CD14-positive monocyte (primary cell): Measurements from ENCODE around the gene VPS35L. TPM values are rescaled to one million over a fixed set of nuclear protein-coding genes. Genes with fewer than 3 reads are reported as not detected.
A peak's percentile ranks its signal among the peaks of the same experiment; 100 is the strongest.

Experiments used
- DNase-seq, 3 donors: peaks; one replicate each; pipeline ENCODE4 v3.0.0-alpha.2; 2011 to 2022
- H2AFZ ChIP-seq: 2 replicates; pipeline ENCODE4 v1.6.0; 2012; ENCODE audit warnings: mild to moderate bottlenecking, low read depth, low read length, inconsistent platforms; ENCODE audit not compliant: insufficient read depth, poor library complexity, severe bottlenecking
- H3K27ac ChIP-seq, 2 donors: 1 replicate in 1 of 2; 2 replicates in 1 of 2; pipeline ENCODE4 v1.5.1; 2012 to 2013; ENCODE audit warnings: low read length in 2 of 2, control low read depth in 1 of 2, inconsistent platforms in 1 of 2, low read depth in 1 of 2, mild to moderate bottlenecking in 1 of 2
- H3K27me3 ChIP-seq, 2 donors: one replicate each; pipeline versions ENCODE4 v1.6.0 to v1.6.1; 2011 to 2013; ENCODE audit warnings: low read length in 2 of 2; ENCODE audit not compliant: control insufficient read depth in 2 of 2, insufficient read depth in 2 of 2
- H3K36me3 ChIP-seq, 2 donors: replicated peaks in 1 of 2; 1 replicate in 1 of 2; 2 replicates in 1 of 2; pipeline versions ENCODE4 v1.5.1 to v1.6.1; 2012 to 2013; ENCODE audit warnings: low read length in 2 of 2, control low read depth in 1 of 2, inconsistent platforms in 1 of 2, mild to moderate bottlenecking in 1 of 2; ENCODE audit not compliant: insufficient read depth in 2 of 2, control insufficient read depth in 1 of 2
- H3K4me1 ChIP-seq, 2 donors: 1 replicate in 1 of 2; 2 replicates in 1 of 2; pipeline versions ENCODE4 v1.5.1 to v1.6.1; 2012 to 2013; ENCODE audit warnings: low read length in 2 of 2, control low read depth in 1 of 2, inconsistent platforms in 1 of 2, mild to moderate bottlenecking in 1 of 2, moderate library complexity in 1 of 2; ENCODE audit not compliant: insufficient read depth in 2 of 2, control insufficient read depth in 1 of 2
- H3K4me2 ChIP-seq: replicated peaks from 2 replicates; pipeline ENCODE3; 2012; ENCODE audit warnings: low read length, moderate library complexity, mild to moderate bottlenecking; ENCODE audit not compliant: poor library complexity, severe bottlenecking; ENCODE audit errors: extremely low read depth
- H3K4me3 ChIP-seq, 3 experiments: fragments of 200-600 bp in 1 of 3; sonication (generic) in 1 of 3; replicated peaks in 1 of 3; 1 replicate in 2 of 3; 2 replicates in 1 of 3; pipeline ENCODE4 v1.5.1; 2011 to 2013; ENCODE audit warnings: low read length in 3 of 3, mild to moderate bottlenecking in 3 of 3, control low read depth in 2 of 3, low read depth in 2 of 3, inconsistent platforms in 1 of 3, moderate library complexity in 1 of 3
- H3K79me2 ChIP-seq: 2 replicates; pipeline ENCODE4 v1.6.0; 2012; ENCODE audit warnings: mild to moderate bottlenecking, control low read depth, inconsistent platforms, low read length, moderate library complexity; ENCODE audit not compliant: insufficient read depth
- H3K9ac ChIP-seq: 2 replicates; pipeline ENCODE4 v1.6.0; 2017; ENCODE audit warnings: low read length, mild to moderate bottlenecking; ENCODE audit not compliant: insufficient read depth, poor library complexity, severe bottlenecking
- H3K9me3 ChIP-seq, 2 donors: replicated peaks in 1 of 2; 1 replicate in 1 of 2; 2 replicates in 1 of 2; pipeline versions ENCODE4 v1.5.1 to v1.6.1; 2012 to 2013; ENCODE audit warnings: low read length in 2 of 2, control low read depth in 1 of 2; ENCODE audit not compliant: control insufficient read depth in 1 of 2, insufficient read depth in 1 of 2
- H4K20me1 ChIP-seq: 2 replicates; pipeline ENCODE4 v1.6.0; 2012; ENCODE audit warnings: mild to moderate bottlenecking, low read length, control low read depth, moderate library complexity; ENCODE audit not compliant: insufficient read depth
- H3K27ac Mint-ChIP-seq, 7 donors: one replicate each; pipeline ENCODE4 v1.8.0; 2020; ENCODE audit warnings: mild to moderate bottlenecking in 7 of 7, mixed read lengths in 7 of 7, moderate library complexity in 6 of 7, inconsistent platforms in 2 of 7
- H3K27me3 Mint-ChIP-seq, 3 donors: one replicate each; pipeline ENCODE4 v1.8.0; 2021 to 2022; ENCODE audit warnings: low read depth in 3 of 3, mild to moderate bottlenecking in 3 of 3, mixed read lengths in 3 of 3, moderate library complexity in 3 of 3, inconsistent platforms in 1 of 3
- H3K36me3 Mint-ChIP-seq, 2 donors: one replicate each; pipeline ENCODE4 v1.8.0; 2020; ENCODE audit warnings: mixed read lengths in 2 of 2, inconsistent platforms in 1 of 2, mild to moderate bottlenecking in 1 of 2
- H3K4me1 Mint-ChIP-seq: one replicate; pipeline ENCODE4 v1.8.0; 2020; ENCODE audit warnings: mild to moderate bottlenecking, mixed read lengths
- H3K4me3 Mint-ChIP-seq, 2 donors: one replicate each; pipeline ENCODE4 v1.8.0; 2020; ENCODE audit warnings: mild to moderate bottlenecking in 2 of 2, mixed read lengths in 2 of 2, moderate library complexity in 1 of 2
- H3K9me3 Mint-ChIP-seq, 7 donors: one replicate each; pipeline ENCODE4 v1.8.0; 2020 to 2022; ENCODE audit warnings: mixed read lengths in 7 of 7, mild to moderate bottlenecking in 6 of 7, moderate library complexity in 6 of 7, inconsistent platforms in 2 of 7
- WGBS: methylation state at CpG from one replicate; pipeline ENCODE4 v1.1.5; 2013; ENCODE audit warnings: missing lambda C conversion rate; ENCODE audit not compliant: insufficient coverage; 5-methylcytosine and 5-hydroxymethylcytosine counted together
- intact Hi-C, 2 donors: fragments of 100-400 bp; cut with micrococcal nuclease; formaldehyde crosslinking; loops; one replicate each; pipeline versions ENCODE4 v1.15.0 to v1.15.1; 2023
- polyA plus RNA-seq, 3 donors: library from polyadenylated mRNA; depleted of rRNA in 1 of 3; unstranded in 2 of 3; stranded (reverse) in 1 of 3; fragments of 300-500 nt in 2 of 3; fragments of >200 nt in 1 of 3; fragmentation: Illumina TruSeq in 2 of 3; gene quantifications; 1 replicate in 2 of 3; 2 replicates in 1 of 3; pipeline ENCODE4 v1.2.3, GENCODE V29; 2012 to 2021
- TF ChIP-seq, protein P1 (sequence below): fragments of 200-600 bp; IDR thresholded peaks from one replicate; pipeline ENCODE4 v1.8.0; 2022; ENCODE audit warnings: antibody characterized with exemption, mild to moderate bottlenecking

VPS35L gene
- polyA plus RNA-seq, 3 donors, result 29.7 to 51.4 (median 48.8) TPM

DNA sequence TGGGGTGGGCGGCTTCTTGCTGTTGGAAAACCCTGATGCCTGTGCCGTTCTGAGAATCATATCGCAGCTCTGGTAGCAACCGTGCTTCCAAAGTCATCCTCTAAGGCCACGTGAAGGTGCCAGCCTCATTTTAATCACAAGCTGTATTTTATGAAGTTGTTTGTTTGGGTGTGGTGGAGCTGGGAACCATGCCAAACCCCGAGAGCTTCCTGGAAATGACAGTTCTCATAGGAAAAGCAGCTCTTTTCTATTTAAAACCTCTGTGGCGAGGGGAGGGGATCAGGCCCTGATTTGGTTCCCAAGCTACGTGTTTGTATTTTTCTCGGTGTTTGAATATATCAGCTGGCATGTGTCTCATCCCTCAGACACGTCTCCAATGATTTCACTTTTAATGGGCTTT is 140.8 kb downstream of the VPS35L start:
- Mint-ChIP-seq H3K27ac (peak overlapping the region in 3 of 7 donors; percentile 41 to 60 (median 41)), H3K27me3 (peaks cover 0 to 3% (median 2%) of the 10 kb centered on the region in 3 donors), H3K36me3 (peaks cover 67 to 76% of the 10 kb centered on the region in 2 donors), H3K9me3 (no peaks in the 10 kb centered on the region), H3K4me1 (peaks cover 19% of the 10 kb centered on the region), H3K4me3 (peak overlapping the region; percentile 34 to 48)
- Histone ChIP-seq H3K4me3 (no peak overlapping the region), H3K4me2 (no peak overlapping the region), H2AFZ (no peak overlapping the region), H3K4me1 (peaks cover 12% of the 10 kb centered on the region in 2 donors), H3K9me3 (no peaks in the 10 kb centered on the region), H3K27ac (peak overlapping the region in 1 of 2 donors; percentile 26), H3K79me2 (no peaks in the 10 kb centered on the region), H3K36me3 (peaks cover 42 to 77% of the 10 kb centered on the region in 2 donors), H3K9ac (peak overlapping the region; percentile 15), H4K20me1 (no peaks in the 10 kb centered on the region), H3K27me3 (no peaks in the 10 kb centered on the region)
- TF ChIP-seq, protein P1, sequence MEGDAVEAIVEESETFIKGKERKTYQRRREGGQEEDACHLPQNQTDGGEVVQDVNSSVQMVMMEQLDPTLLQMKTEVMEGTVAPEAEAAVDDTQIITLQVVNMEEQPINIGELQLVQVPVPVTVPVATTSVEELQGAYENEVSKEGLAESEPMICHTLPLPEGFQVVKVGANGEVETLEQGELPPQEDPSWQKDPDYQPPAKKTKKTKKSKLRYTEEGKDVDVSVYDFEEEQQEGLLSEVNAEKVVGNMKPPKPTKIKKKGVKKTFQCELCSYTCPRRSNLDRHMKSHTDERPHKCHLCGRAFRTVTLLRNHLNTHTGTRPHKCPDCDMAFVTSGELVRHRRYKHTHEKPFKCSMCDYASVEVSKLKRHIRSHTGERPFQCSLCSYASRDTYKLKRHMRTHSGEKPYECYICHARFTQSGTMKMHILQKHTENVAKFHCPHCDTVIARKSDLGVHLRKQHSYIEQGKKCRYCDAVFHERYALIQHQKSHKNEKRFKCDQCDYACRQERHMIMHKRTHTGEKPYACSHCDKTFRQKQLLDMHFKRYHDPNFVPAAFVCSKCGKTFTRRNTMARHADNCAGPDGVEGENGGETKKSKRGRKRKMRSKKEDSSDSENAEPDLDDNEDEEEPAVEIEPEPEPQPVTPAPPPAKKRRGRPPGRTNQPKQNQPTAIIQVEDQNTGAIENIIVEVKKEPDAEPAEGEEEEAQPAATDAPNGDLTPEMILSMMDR, result no peak
- intact Hi-C loops, result loop anchor here in 1 of 2 donors (5.0 kb wide), 1 partner anchor 41 kb away; no protein-coding TSS in a partner anchor
- DNase-seq, result no peak
- 0% methylated on average over 4 of the region's 10 CpGs for WGBS

DNA sequence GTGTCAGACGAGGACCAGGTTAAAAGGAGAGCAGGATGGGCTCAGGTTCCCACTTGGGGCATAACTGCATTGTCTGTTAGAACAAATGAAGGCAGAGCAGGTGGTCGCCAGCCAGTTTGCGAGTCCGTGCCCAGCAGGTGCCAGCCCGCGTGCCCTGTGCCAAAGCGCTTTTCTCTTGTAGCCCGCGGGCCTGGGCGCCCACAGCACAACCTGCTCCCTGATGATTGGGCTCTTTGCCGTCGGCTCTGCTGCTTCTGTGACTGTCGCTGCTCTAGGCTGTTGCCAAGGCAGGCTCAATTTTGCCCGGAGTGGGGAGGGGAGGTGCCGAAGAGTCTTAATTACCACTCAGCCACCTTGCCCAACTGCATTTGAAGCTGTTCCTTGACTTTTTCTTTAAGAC is 141.5 kb downstream of the VPS35L start:
- TF ChIP-seq, protein P1, result no peak
- Histone ChIP-seq H3K9ac (no peak overlapping the region), H3K4me3 (no peak overlapping the region), H3K27ac (no peak overlapping the region), H3K4me1 (peaks cover 9 to 12% of the 10 kb centered on the region in 2 donors), H3K9me3 (no peaks in the 10 kb centered on the region), H3K27me3 (no peaks in the 10 kb centered on the region), H3K36me3 (peaks cover 41 to 76% of the 10 kb centered on the region in 2 donors), H3K79me2 (no peaks in the 10 kb centered on the region), H4K20me1 (no peaks in the 10 kb centered on the region), H3K4me2 (no peak overlapping the region), H2AFZ (no peak overlapping the region)
- Mint-ChIP-seq H3K9me3 (no peaks in the 10 kb centered on the region), H3K4me3 (no peak overlapping the region), H3K4me1 (peaks cover 16% of the 10 kb centered on the region), H3K36me3 (peaks cover 67 to 76% of the 10 kb centered on the region in 2 donors), H3K27me3 (peaks cover 0 to 3% (median 2%) of the 10 kb centered on the region in 3 donors), H3K27ac (no peak overlapping the region)
- WGBS, result 95% methylated on average over 12 of the region's 15 CpGs
- DNase-seq, result no peak
- intact Hi-C loops, result loop anchor here in 1 of 2 donors (5.0 kb wide), 1 partner anchor 40 kb away; no protein-coding TSS in a partner anchor
